Retina (tissue), 1 donor: ENCODE data around the gene CCND3.

Experiments
- DNase-seq: peaks from one replicate; pipeline ENCODE4 v3.0.0-alpha.2; 2016

Gene CCND3

DNA sequence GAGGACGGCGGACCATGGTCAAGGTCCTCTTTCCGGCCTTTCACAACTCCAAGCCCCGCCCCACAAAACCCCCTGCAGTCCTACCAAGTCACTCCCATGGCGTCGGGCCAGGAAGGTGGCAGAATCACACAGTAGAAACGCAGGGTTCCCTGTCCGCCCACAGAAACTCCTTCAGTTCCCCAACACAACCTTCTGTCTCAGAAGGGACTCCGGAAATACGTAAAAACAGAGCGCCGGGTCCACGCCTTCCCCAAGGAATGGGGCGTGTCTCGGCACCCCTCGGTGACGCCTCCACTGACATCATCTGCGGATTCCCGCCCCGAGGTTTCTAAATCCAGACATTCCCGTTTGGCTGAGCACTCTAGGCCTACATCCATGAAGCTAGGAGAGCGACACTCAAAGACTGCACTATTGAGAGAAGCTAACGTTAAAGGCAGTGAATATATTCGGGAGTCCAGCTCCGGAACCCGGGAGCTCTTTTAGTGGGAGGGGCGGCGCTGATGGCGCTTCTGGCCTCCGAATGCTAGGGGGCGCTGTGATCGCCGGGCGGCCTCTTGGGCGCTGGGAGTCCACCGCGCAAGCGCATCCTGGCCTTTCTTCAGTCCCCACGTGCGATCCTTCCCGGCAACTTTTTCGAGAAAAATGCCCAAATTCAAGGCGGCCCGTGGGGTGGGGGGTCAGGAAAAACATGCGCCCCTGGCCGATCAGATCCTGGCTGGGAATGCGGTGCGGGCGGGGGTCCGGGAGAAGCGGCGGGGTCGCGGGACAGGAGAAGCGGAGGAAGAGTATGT is 20.5 kb downstream of the CCND3 start, which contains the start of the genes BYSL and MED20:
TSS of gene BYSL (plus strand) at position 579 of the 791 bp plus-strand sequence. CDS start at position 643, 64 bp downstream.
TSS of gene MED20 (minus strand) at position 219 of the 791 bp plus-strand sequence. CDS start at position 98, 121 bp downstream.
- DNase-seq, result peak; percentile 100

DNA sequence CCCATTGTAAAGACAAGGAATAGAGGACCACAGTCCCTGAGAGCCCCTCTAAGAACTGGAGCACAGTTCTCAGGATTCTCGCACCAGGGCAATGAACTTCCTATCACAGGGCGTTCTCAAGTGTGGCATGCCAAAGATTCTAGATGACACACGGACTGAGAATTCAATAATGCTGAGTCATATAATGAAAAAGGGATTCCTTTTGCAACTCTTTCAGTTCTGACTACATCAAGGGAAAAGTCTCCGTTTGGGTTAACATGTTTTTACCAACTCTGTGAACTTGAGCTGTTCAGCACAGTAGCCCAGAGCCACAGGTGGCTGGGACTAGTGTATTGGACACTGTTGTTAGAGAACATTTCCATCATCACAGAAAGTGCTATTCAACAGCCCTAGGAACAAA is 24.1 kb downstream of the CCND3 start:
- no peak for DNase-seq

DNA sequence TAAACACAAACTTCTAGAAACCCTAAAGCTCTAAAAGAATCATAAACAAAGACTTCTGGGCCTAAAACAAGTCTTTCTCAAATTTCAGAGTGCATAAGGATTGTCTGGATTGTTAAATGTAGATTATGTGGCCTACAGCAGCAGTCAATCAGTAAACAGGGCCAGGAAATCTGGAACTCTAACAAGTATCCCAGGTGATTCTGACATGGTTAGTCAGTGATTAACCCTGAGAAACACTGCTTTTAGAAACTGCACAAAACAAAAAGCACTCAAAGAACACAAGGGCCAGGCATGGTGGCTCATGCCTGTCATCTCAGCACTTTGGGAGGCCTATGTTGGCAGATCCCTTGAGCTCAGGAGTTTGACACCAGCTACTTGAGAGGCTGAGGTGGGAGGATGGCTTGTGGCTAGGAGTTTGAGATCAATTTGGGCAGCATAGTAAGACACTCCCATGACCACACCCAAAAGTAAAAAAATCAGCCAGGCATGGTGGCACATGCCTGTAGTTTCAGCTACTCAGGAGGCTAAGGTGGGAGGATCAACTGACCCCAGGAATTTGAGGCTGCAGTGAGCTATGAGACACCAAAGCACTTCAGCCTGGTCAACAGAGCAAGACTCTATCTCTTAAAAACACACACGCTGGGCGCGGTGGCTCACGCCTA is 26.6 kb downstream of the CCND3 start:
- DNase-seq, result no peak

DNA sequence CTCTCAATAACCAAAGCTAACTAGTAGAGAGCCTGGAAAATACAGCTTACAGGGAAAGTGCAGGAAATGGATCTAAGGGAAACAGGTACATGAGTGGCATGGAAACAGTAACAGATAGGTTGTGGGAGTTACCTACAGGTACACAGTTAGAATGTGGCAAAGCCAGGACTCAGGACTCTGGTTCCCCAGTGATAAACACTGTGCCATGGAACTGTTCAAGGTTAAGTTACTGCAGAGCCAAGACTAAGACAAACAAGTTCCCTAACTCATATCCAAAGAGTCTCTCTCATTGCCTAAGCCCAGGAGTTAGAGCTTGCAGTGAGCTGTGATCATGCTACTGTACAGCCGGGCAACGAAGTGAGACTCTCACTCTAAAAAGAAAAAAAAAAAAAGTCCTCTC is 27.3 kb downstream of the CCND3 start:
- DNase-seq, result no peak

DNA sequence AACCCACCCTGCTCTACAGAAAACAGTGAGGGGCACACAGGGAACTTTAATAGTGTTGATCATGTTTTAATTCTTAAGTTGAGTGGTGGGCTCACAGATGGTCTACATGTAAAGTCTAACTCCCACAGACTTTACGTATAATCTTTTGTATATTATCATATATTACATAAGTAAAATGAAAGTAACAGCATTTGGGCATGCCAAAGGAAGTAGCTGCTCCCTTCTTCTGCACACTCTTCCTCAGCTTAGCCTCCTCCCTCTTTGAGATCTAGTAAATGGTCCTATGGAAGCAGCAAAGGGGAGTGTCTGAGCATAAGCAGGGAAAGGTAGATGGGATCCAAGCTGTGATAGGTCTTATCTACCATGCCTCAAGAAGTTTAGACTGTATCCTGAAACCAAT is 31.9 kb downstream of the CCND3 start:
- DNase-seq, result no peak

DNA sequence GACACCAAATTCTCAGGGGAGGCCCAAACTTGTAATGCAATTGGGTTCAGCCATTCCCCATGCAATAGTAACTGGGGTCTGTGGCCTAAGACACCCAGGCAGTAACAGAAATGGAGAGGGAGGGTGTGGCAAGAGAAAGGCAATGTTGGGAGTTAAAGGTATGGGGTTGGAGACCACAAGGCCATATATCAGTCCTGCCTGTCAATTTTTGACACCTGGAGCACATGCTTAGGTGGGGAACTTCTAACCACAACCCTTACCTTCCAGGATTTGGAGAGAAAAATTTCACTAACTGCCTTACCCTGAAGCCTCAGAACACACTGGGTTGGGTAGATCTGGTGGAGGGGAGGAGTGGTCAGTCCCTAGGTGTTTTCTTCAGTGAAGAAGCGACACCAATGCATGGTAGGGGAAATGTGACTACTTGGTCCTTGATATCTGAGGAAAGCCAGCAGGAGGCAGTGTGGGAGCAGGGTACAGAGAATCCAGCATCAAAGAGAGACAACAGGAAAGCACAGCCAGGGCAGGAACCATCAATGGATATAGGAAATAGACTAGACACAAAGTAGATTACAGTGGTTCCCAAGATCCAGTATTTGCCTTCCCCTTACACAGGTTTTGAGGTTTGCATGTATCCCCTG is 39.6 kb downstream of the CCND3 start:
- DNase-seq, result no peak

DNA sequence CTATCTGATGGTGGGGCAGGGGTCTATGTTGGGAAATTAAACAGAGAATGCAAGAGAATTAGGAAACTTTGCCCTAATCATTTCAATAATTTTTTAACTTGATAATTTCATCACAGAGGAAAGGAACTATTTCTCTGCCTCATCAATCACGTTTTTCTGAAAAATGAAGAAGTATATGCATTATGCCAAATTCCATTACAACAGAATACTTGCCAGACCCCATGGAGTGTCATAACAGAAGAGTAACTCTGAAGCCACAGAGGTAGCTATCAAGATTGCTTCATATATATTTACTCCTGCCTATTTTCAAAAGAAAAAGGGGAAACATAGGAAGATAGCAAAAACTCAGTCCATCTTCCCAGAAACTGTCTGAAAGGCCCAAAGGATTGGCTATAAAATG is 40.7 kb downstream of the CCND3 start:
- no peak for DNase-seq

DNA sequence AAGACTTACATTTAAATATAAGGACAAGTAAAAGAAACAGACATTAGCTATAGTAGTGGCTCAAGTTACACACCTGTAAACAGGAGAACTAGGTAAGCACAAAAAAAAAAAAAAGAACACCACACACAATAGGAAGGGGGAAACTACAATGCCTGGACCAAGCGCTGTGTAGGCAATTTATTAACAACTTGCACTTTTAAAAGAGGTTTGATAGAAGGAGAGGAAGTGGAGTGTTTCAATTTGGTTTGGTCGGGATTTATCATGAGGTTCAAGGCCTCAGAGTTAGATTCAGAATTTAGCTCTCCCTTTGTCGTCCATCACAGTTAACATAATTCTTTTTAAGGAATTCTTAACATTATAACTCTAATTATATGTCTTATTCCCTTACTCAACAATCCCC is 45.3 kb downstream of the CCND3 start:
- DNase-seq, result no peak

DNA sequence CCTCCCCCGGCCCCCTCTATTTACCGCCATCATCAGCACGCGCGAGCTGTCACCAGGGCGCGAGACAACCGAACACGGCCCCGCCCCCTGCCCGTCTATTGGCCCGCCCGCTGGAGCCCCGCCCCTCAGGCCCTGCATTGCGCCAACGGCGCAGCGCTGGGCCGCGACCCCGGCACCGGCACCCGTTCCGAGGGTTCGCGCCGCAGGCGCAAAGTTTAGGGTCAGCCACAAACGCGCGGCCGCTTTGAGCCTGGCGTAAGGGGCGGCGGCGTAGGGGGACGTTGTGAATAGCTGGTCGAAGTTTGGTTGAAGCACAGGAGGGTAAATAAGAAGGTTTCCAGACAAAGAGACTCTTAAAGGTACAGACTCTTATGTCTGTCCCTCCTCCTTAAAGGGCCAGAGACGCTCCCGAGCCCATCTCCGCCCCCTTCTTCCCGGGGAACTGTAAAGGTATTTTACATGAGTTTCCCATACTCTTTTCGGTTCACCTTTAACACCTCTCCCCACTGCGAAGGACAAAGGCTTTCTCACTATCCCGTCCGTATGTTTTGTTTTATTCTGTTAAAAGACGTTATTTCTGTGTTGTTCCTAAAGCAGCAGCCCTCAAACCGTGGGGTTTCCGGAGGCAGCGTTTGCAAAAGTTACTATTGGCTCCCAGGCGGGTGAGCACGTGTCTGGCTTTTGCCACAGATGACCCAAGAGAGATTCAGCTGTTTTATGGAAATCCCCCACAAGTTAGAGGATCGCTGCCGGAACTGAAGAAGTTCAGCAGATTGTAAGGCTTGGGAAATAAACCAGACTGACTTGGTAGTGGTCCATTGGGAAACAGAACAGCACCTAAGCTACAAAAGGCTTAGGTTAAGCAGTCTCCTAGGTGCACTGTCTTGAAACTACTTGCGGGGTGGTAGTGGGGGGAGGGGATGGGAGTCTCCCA is 46.0 kb downstream of the CCND3 start, which contains the start of gene USP49:
TSS of gene USP49 (minus strand) at position 76 of the 934 bp plus-strand sequence. CDS start 88,392 bp downstream, outside the sequence.
- peak; percentile 97 for DNase-seq

DNA sequence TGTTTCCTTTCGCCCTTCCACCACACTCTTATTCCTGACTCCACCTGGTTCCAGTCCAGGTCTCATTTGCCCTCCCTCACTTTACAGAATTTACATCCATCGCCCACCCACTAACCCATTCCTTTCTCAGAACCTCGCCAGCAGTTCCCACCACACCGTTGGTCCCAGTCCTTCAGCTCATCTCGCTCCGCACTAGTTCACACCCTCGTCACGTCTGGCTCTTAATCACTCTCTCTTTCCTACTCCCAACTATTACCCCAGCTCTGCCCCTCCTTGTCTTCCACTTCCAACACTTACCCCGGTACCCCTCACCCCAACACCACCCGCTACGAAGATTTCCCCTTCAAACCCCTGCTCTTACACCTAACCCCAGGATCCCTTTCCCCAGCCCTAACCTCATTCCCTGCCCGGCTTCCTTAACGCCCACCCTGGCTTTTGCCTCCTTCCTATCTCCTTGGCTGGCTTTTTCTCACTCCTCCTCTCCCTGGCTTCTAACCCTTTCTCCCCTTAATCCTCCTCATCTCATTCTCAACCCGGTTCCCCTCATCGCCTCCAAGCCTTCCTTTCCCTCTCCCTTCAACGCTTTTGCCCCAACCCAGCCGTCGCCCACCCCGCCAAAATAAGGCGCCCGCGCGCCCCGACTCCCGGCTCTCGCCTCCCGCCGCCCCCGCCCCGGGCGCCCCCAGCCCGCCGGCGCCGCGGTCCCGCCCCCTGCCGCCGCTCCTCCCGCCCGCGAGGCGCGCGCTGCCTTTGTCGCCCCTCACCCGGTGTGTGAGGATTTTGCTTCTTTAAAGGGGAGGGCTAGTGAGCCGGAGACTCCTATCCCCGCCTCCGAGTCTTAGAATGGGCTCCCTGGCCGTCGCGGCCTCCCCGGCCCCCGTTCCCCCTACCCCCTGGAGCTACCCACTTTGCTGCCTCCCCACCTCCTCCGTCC is 47.0 kb downstream of the CCND3 start:
- DNase-seq, result peak; percentile 72

DNA sequence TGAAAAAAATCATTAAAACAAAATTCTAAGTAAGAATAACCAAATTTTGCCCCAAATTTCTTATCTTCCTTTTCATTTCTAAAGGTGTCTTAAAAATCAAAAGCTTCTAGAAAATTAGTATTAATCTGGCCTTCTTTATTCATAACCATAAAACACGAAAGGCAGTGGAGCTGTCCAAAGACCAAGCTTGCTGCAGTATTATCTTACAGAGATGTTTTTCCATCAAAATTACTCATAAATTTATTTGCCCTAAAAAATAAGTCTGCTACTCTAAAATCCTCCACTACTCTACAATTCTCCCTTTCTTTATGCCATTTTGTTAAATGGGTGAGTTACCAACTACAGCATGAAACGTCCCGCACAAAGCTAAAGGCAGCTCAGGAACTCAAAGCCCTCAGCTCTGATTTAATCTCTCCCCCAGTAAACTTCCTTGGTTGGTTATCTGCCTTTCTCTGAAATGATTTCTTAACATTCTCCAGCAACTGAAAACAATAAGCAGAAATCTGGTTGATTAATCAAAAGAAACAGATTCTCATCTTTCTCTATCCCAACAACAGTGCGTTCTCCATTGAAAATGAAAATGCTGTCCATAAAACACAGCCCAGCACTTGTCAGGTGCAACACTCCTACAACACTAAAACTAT is 48.6 kb downstream of the CCND3 start:
- DNase-seq, result peak; percentile 15

DNA sequence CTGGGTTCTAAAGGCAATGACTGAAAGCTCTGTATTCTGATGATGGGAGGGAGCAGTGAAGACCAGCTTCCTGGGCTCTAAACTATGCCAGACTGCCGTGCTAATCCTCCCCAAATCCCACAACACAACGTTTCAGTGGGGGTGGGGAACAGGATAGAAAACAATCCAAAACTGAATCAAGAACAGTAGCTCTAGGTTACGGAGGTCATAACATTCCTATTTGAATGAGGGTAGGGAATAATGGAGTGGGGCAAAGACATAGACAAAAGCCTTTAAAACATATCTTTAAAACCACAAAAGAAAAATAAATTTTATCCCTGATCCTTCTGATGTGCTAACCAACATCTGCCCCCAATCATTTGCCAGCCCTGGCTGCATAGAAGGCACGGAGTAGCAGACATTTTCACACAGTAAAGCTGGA is 54.3 kb downstream of the CCND3 start:
- DNase-seq, result no peak

DNA sequence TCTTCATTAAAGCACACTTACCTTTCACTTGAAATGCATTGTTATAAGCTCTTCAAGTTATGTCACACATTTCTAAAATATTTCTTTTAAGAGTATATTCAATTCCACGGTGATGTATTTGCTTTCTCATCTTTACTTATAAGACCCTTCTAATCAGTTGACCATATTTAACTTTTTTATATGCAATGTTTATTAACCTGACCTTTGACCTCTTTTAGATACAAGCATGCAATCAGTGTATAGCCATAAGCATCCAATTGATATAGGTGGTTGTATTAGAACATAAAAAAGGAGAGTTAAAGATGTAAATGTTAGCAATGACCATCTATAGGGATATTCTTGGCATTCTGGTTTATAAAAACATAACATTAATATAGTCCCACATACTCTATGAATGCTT is 55.7 kb downstream of the CCND3 start:
- no peak for DNase-seq

DNA sequence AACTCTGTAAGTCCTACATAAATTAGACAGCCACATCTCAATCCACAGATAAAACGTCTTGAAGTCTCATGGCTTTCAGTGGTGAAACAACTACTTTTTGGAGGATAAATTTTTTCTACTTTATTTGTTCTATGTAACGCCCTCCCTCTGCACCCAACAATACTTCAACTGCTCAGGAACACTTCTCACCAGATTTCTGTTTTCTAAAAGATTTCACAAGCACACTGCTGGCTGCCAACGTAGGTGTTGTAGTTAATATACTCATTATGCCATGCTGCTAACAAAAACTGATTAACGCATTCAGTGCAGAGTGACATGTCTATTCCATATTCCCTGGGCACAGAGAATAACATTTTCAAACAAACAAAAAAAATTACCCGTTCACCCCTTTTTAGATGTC is 56.7 kb downstream of the CCND3 start:
- DNase-seq, result no peak
